T-cell (primary cell): ENCODE results near the gene GUCY2C. TPM values are rescaled to one million over a fixed set of nuclear protein-coding genes. Genes with fewer than 3 reads are reported as not detected.
"Not testable (repeated sequence)": the region's sequence is repeated elsewhere in the genome, so short reads cannot be mapped to it uniquely, and the experiment has no call there.

Source experiments
- ATAC-seq, 4 experiments: fragments of 200-7000 bp in 3 of 4; fragments of 150-1000 bp in 1 of 4; cut with Tn5 transposase; replicated peaks in 1 of 4; 1 replicate in 3 of 4; 2 replicates in 1 of 4; pipeline ENCODE4 v1.10.0; 2021; ENCODE audit warnings: moderate library complexity in 3 of 4, mild to moderate bottlenecking in 2 of 4, moderate number of reproducible peaks in 1 of 4
- CTCF ChIA-PET, 2 donors: fragments of 300-600 bp; sonication (Branson Sonifier 250); formaldehyde crosslinking; loops; one replicate each; lab custom pipeline; 2022; ENCODE audit warnings: antibody characterized with exemption in 2 of 2; lab: Charles Lee
- POLR2A ChIA-PET, 2 donors: fragments of 300-600 bp; sonication (Branson Sonifier 250); formaldehyde crosslinking; loops; one replicate each; lab custom pipeline; 2022; ENCODE audit warnings: antibody characterized with exemption in 2 of 2; lab: Charles Lee
- DNase-seq, 35 experiments: peaks; one replicate each; pipeline versions ENCODE4 v3.0.0 to v3.0.0-alpha.2; 2013 to 2023
- H3K27ac ChIP-seq: one replicate; pipeline ENCODE4 v1.5.1; 2013; ENCODE audit warnings: low read length
- H3K27me3 ChIP-seq, 2 experiments: replicated peaks in 1 of 2; 1 replicate in 1 of 2; 2 replicates in 1 of 2; pipeline versions ENCODE4 v1.6.1 to v1.7.0; 2013; ENCODE audit warnings: low read length in 1 of 2, mixed read lengths in 1 of 2; ENCODE audit not compliant: control insufficient read depth in 2 of 2, insufficient read depth in 2 of 2; ENCODE audit errors: extremely low read depth in 1 of 2
- H3K36me3 ChIP-seq, 2 donors: 1 replicate in 1 of 2; 2 replicates in 1 of 2; pipeline versions ENCODE4 v1.6.1 to v1.7.0; 2013; ENCODE audit warnings: low read length in 1 of 2; ENCODE audit not compliant: control insufficient read depth in 2 of 2, insufficient read depth in 1 of 2; ENCODE audit errors: extremely low read depth in 1 of 2
- H3K4me1 ChIP-seq, 2 experiments: 1 replicate in 1 of 2; 2 replicates in 1 of 2; pipeline versions ENCODE4 v1.6.1 to v1.7.0; 2013; ENCODE audit warnings: low read length in 2 of 2, mixed read lengths in 1 of 2; ENCODE audit not compliant: insufficient read depth in 2 of 2, control insufficient read depth in 1 of 2; ENCODE audit errors: extremely low read depth in 1 of 2
- H3K4me3 ChIP-seq, 2 donors: 1 replicate in 1 of 2; 2 replicates in 1 of 2; pipeline versions ENCODE4 v1.5.1 to v1.7.0; 2013; ENCODE audit warnings: mild to moderate bottlenecking in 2 of 2, low read length in 1 of 2, moderate library complexity in 1 of 2; ENCODE audit not compliant: control insufficient read depth in 1 of 2; ENCODE audit errors: extremely low read depth in 1 of 2
- H3K9me3 ChIP-seq: 2 replicates; pipeline ENCODE4 v1.7.0; 2013
- H3K27ac Mint-ChIP-seq, 2 donors: one replicate each; pipeline ENCODE4 v1.8.0; 2020 to 2021; ENCODE audit warnings: mild to moderate bottlenecking in 2 of 2, mixed read lengths in 2 of 2
- H3K27me3 Mint-ChIP-seq, 2 donors: one replicate each; pipeline ENCODE4 v1.8.0; 2021 to 2022; ENCODE audit warnings: mixed read lengths in 2 of 2
- H3K36me3 Mint-ChIP-seq: one replicate; pipeline ENCODE4 v1.8.0; 2021; ENCODE audit warnings: mixed read lengths
- H3K4me1 Mint-ChIP-seq, 3 donors: one replicate each; pipeline ENCODE4 v1.8.0; 2020 to 2022; ENCODE audit warnings: mixed read lengths in 3 of 3, mild to moderate bottlenecking in 1 of 3
- H3K4me3 Mint-ChIP-seq, 3 donors: one replicate each; pipeline ENCODE4 v1.8.0; 2020 to 2022; ENCODE audit warnings: mild to moderate bottlenecking in 3 of 3, mixed read lengths in 3 of 3, moderate library complexity in 3 of 3
- H3K9me3 Mint-ChIP-seq, 3 donors: one replicate each; pipeline ENCODE4 v1.8.0; 2020 to 2022; ENCODE audit warnings: mixed read lengths in 3 of 3
- WGBS: methylation state at CpG from one replicate; pipeline ENCODE4 v1.1.5; 2013; ENCODE audit warnings: missing lambda C conversion rate; ENCODE audit not compliant: insufficient coverage; 5-methylcytosine and 5-hydroxymethylcytosine counted together
- total RNA-seq, 35 experiments: library from RNA in 6 of 35; stranded (reverse) in 6 of 35; fragments of 120-200 nt in 1 of 35; gene quantifications; one replicate each; pipeline versions ENCODE4 v1.2.1 to v1.2.4 and lab custom pipeline; 2013 to 2026

The GUCY2C gene
- total RNA-seq, 5 donors from 2014 or later (not counting 1 experiment from before 2014, with no cell fraction given), result 0.06 TPM; not detected in 4

DNA sequence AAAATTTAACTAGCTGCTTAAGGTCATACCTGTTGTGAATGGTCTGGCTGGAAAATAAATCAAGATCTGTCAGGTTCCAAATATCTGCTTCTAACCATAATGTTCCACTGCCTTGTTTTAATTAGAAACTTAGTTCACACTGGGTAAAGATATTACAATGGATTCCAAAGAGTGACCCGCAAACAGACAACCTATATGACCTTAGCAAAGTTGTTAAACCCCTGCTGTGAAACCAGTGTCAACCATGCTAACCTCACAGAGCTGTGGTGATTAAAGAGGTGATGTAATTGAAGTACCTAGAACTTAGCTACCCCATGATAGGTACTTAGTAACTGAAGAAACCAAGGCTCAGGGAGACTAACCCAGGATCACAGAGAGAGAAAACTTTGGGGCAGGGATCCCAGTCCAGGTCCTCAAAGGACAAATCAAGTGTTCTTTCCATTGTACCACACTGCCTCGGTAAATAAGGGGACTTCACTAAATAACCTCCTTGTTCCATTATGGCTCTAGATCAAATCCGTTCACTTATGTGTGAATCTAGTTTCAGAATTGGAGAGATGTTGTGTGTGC lies 2.2 kb downstream of the GUCY2C start:
- H3K4me3 Mint-ChIP-seq, result no peak overlapping the region
- Histone ChIP-seq H3K9me3 (no peaks in the 10 kb centered on the region), H3K27ac (no peak overlapping the region), H3K4me3 (no peak overlapping the region), H3K27me3 (peaks cover 0 to 4% of the 10 kb centered on the region in 2 experiments), H3K36me3 (no peaks in the 10 kb centered on the region), H3K4me1 (no peaks in the 10 kb centered on the region)
- no peaks in the 10 kb centered on the region for H3K9me3 Mint-ChIP-seq
- H3K4me1 Mint-ChIP-seq, result no peaks in the 10 kb centered on the region
- DNase-seq (no peak), ATAC-seq (no peak)
- no CpG with 5 or more reads among the region's 3 CpGs for WGBS
- H3K27ac Mint-ChIP-seq, result no peak overlapping the region
- CTCF ChIA-PET, result interaction anchor here in 1 of 2 donors (1.8 kb wide), 1 partner anchor 13 kb away, joined by 3 read pairs; no protein-coding TSS in a partner anchor
- POLR2A ChIA-PET, result no interaction called here
- H3K27me3 Mint-ChIP-seq, result peaks cover 8 to 10% of the 10 kb centered on the region in 2 donors
- no peaks in the 10 kb centered on the region for H3K36me3 Mint-ChIP-seq

DNA sequence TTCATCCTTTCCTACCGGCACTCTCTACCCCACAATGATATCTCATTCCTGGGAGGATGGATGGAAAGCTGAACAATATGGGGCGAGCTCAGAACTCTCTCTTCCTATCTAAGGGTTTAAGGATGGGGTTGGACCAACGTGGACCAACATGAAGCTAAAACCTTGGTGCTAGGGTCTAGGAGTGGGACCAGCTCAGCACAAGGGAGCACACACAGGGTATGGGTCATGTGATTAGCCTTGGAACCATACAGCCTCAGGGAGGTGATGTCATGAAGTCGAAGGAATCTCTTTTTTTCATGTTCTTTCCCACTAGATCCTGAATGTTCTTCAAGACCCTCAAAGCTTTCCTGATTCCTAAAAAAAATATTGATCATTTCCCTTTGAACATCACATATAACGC lies 3.3 kb downstream of the GUCY2C start:
- no peaks in the 10 kb centered on the region for H3K9me3 Mint-ChIP-seq
- H3K36me3 Mint-ChIP-seq, result no peaks in the 10 kb centered on the region
- CTCF ChIA-PET, result interaction anchor here (0.5 to 1.8 kb wide), 4 partner anchors 12 to 351 kb away, joined by 3 to 5 read pairs (median 4); no protein-coding TSS in a partner anchor
- ATAC-seq, result no peak
- no peaks in the 10 kb centered on the region for H3K9me3 ChIP-seq
- no peaks in the 10 kb centered on the region for H3K36me3 ChIP-seq
- H3K27ac ChIP-seq, result no peak overlapping the region
- no peak overlapping the region for H3K4me3 Mint-ChIP-seq
- H3K4me1 ChIP-seq, result no peaks in the 10 kb centered on the region
- H3K27me3 ChIP-seq, result peaks cover 0 to 4% of the 10 kb centered on the region in 2 experiments
- no CpG with 5 or more reads among the region's 5 CpGs for WGBS
- POLR2A ChIA-PET, result interaction anchor here in 1 of 2 donors (0.5 kb wide), 1 partner anchor 1221 kb away, joined by 4 read pairs; no protein-coding TSS in a partner anchor
- H3K4me3 ChIP-seq, result no peak overlapping the region
- DNase-seq, result no peak
- H3K27me3 Mint-ChIP-seq, result peaks cover 8 to 10% of the 10 kb centered on the region in 2 donors
- H3K4me1 Mint-ChIP-seq, result no peaks in the 10 kb centered on the region
- no peak overlapping the region for H3K27ac Mint-ChIP-seq

DNA sequence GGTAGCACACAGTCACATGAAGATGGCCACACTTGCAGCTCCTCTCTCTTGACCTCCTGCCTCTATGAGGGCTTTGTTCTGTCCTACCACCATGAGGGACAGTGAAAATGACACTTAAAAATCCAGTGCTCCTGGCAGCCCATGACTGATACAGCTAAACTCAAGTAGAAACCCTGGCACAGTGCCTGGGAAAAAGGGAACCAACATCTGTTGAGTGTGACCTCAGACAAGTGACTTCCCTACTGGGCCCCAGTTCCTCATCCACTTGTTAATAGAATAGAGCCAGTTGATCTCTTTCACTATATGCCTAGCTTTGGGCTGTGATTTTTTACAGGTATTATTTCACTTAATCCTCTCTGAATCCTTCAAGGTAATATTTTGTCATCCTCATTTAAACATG lies 4.8 kb downstream of the GUCY2C start:
- no peak overlapping the region for H3K4me3 Mint-ChIP-seq
- H3K36me3 Mint-ChIP-seq, result no peaks in the 10 kb centered on the region
- Histone ChIP-seq H3K4me3 (no peak overlapping the region), H3K36me3 (no peaks in the 10 kb centered on the region), H3K4me1 (no peaks in the 10 kb centered on the region), H3K9me3 (no peaks in the 10 kb centered on the region), H3K27me3 (peaks cover 0 to 4% of the 10 kb centered on the region in 2 experiments), H3K27ac (no peak overlapping the region)
- H3K9me3 Mint-ChIP-seq, result no peaks in the 10 kb centered on the region
- H3K4me1 Mint-ChIP-seq, result no peaks in the 10 kb centered on the region
- CTCF ChIA-PET, result no interaction called here
- ATAC-seq, result no peak
- peak in 7 of 35 experiments; percentile 1 to 37 (median 4) for DNase-seq
- POLR2A ChIA-PET, result no interaction called here
- no peak overlapping the region for H3K27ac Mint-ChIP-seq
- peaks cover 0 to 7% of the 10 kb centered on the region in 2 donors for H3K27me3 Mint-ChIP-seq

DNA sequence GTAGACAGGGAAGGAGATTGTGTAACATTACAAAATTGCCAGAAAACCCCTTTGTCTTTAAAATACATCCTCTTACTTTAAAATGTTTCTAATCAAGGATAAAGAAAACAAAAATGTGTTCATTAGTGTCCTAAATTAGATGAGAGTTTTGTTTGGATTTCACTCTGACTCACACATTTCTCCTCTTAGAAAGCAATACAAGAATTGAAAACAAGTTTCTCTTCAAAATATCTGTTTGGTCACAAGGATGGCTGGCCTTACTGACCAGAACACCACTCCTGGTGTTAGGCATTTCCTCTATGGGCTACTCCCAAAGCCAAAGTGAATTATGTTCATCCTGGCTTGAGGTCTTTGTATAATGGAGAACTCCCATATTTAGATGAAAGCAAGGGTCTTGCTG lies 6.4 kb downstream of the GUCY2C start:
- Mint-ChIP-seq H3K4me1 (no peaks in the 10 kb centered on the region), H3K27me3 (peaks cover 0 to 7% of the 10 kb centered on the region in 2 donors), H3K4me3 (no peak overlapping the region), H3K27ac (no peak overlapping the region), H3K36me3 (no peaks in the 10 kb centered on the region), H3K9me3 (no peaks in the 10 kb centered on the region)
- POLR2A ChIA-PET, result no interaction called here
- CTCF ChIA-PET, result no interaction called here
- no peaks in the 10 kb centered on the region for H3K4me1 ChIP-seq
- H3K27me3 ChIP-seq, result no peaks in the 10 kb centered on the region
- H3K27ac ChIP-seq, result no peak overlapping the region
- no peak for DNase-seq
- no peak for ATAC-seq
- no peak overlapping the region for H3K4me3 ChIP-seq
- no peaks in the 10 kb centered on the region for H3K9me3 ChIP-seq
- H3K36me3 ChIP-seq, result no peaks in the 10 kb centered on the region

DNA sequence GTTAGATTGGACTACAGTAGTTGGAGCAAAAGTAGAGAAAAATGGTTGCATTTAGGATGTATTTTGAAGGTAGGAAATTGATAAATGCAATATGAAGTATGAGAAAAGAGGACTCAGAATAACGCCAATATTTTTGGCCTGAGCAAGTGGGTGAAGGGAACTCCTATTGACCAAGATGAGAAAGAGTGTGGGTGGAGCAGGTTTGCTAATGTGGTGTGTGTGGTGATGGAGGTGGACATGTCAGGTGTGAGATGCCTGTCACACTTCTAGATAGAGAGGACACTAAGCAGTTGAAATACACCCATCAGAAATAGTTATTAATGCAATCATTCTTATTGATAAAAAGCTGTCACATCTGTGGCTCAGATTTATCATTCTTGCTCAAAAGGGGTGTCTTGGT lies 7.3 kb downstream of the GUCY2C start:
- peaks cover 0 to 3% of the 10 kb centered on the region in 2 donors for H3K27me3 Mint-ChIP-seq
- no peak overlapping the region for H3K4me3 Mint-ChIP-seq
- 60% methylated on average over 1 of the region's 1 CpG for WGBS
- Histone ChIP-seq H3K36me3 (no peaks in the 10 kb centered on the region), H3K4me1 (no peaks in the 10 kb centered on the region), H3K27ac (no peak overlapping the region), H3K27me3 (no peaks in the 10 kb centered on the region), H3K9me3 (no peaks in the 10 kb centered on the region), H3K4me3 (no peak overlapping the region)
- no peak for ATAC-seq
- H3K4me1 Mint-ChIP-seq, result no peaks in the 10 kb centered on the region
- CTCF ChIA-PET, result no interaction called here
- H3K27ac Mint-ChIP-seq, result no peak overlapping the region
- DNase-seq, result no peak
- H3K9me3 Mint-ChIP-seq, result no peaks in the 10 kb centered on the region
- no peaks in the 10 kb centered on the region for H3K36me3 Mint-ChIP-seq
- POLR2A ChIA-PET, result no interaction called here

DNA sequence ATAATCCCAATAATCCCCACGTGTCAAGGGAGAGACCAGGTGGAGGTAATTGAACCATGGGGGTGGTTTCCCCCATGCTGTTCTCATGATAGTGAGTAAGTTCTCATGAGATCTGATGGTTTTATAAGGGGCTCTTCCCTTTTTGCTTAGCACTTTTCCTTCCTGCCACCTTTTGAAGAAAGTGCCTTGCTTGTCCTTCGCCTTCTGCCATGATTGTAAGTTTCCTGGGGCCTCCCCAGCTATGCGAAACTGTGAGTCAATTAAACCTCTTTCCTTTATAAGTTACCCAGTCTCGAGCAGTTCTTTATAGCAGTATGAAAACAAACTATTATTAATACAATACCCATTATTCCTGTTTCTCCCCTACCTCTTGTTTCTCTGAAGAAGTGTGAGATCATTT lies 14.2 kb downstream of the GUCY2C start:
- H3K27me3 ChIP-seq, H3K9me3 Mint-ChIP-seq, H3K27ac ChIP-seq, H3K9me3 ChIP-seq, H3K27me3 Mint-ChIP-seq, POLR2A ChIA-PET, H3K4me1 Mint-ChIP-seq, H3K4me1 ChIP-seq, H3K4me3 ChIP-seq, DNase-seq, H3K36me3 Mint-ChIP-seq, H3K4me3 Mint-ChIP-seq, ATAC-seq, CTCF ChIA-PET, H3K36me3 ChIP-seq, H3K27ac Mint-ChIP-seq: not testable (repeated sequence)
- 100% methylated on average over 1 of the region's 4 CpGs for WGBS

DNA sequence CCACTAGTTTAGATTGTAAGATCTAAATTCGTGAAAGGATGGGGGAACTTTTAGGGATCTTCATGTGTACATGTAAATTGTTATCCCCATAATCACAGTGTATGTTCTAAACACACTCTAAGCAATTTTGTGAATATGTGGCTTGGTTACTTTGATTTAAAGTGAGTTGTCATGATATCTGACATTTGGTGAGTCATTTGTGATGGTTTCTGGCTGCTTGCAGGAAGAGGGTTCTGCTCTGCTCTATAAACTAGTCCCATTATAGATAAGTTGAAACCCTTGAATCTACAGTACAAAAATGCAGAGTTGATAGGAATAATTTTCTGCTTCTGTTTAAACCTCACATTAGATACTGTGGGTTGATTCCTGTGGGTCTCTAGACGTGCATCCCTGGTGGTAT lies 14.8 kb downstream of the GUCY2C start:
- Histone ChIP-seq H3K4me1 (no peaks in the 10 kb centered on the region), H3K4me3 (no peak overlapping the region), H3K36me3 (no peaks in the 10 kb centered on the region), H3K9me3 (no peaks in the 10 kb centered on the region), H3K27ac (no peak overlapping the region), H3K27me3 (no peaks in the 10 kb centered on the region)
- Mint-ChIP-seq H3K27me3 (no peaks in the 10 kb centered on the region), H3K9me3 (no peaks in the 10 kb centered on the region), H3K27ac (no peak overlapping the region), H3K4me3 (no peak overlapping the region), H3K36me3 (no peaks in the 10 kb centered on the region), H3K4me1 (no peaks in the 10 kb centered on the region)
- ChIA-PET CTCF (no interaction called here), POLR2A (no interaction called here)
- DNase-seq, result no peak
- WGBS, result no CpG with 5 or more reads among the region's 2 CpGs
- no peak for ATAC-seq
